Common myeloid progenitor, CD34-positive (primary cell): Measurements from ENCODE around the gene FGD4.

ENCODE experiments used
- CTCF ChIA-PET: fragments of 350-600 bp; sonication (Branson Sonifier 250); formaldehyde crosslinking; loops from one replicate; lab custom pipeline; 2021; ENCODE audit warnings: antibody characterized with exemption; lab: Charles Lee
- POLR2A ChIA-PET: fragments of 350-600 bp; sonication (Branson Sonifier 250); formaldehyde crosslinking; loops from one replicate; lab custom pipeline; 2021; ENCODE audit warnings: antibody characterized with exemption; lab: Charles Lee
- DNase-seq, 3 donors: peaks; one replicate each; pipeline versions ENCODE4 v3.0.0 to v3.0.0-alpha.2; 2013
- H3K27ac ChIP-seq, 2 experiments: 1 replicate in 1 of 2; 2 replicates in 1 of 2; pipeline ENCODE4 v1.7.0; 2013; ENCODE audit warnings: inconsistent platforms in 2 of 2, low read length in 2 of 2, mild to moderate bottlenecking in 2 of 2, low read depth in 1 of 2, moderate library complexity in 1 of 2; ENCODE audit not compliant: severe bottlenecking in 2 of 2, insufficient read depth in 1 of 2, poor library complexity in 1 of 2
- H3K27me3 ChIP-seq, 5 experiments: replicated peaks in 2 of 5; 1 replicate in 3 of 5; 2 replicates in 2 of 5; pipeline versions ENCODE4 v1.6.1 to v1.7.0; 2013; ENCODE audit warnings: low read length in 4 of 5, mild to moderate bottlenecking in 2 of 5, moderate library complexity in 2 of 5, inconsistent platforms in 1 of 5; ENCODE audit not compliant: insufficient read depth in 5 of 5, control insufficient read depth in 4 of 5
- H3K36me3 ChIP-seq, 4 experiments: 1 replicate in 2 of 4; 2 replicates in 2 of 4; pipeline versions ENCODE4 v1.6.1 to v1.7.0; 2013; ENCODE audit warnings: low read length in 3 of 4, control low read depth in 1 of 4, mild to moderate bottlenecking in 1 of 4; ENCODE audit not compliant: control insufficient read depth in 4 of 4, insufficient read depth in 4 of 4
- H3K4me1 ChIP-seq, 4 experiments: 1 replicate in 3 of 4; 2 replicates in 1 of 4; pipeline versions ENCODE4 v1.6.1 to v1.7.1; 2013; ENCODE audit warnings: low read length in 3 of 4, mild to moderate bottlenecking in 3 of 4, control low read depth in 1 of 4, inconsistent platforms in 1 of 4, moderate library complexity in 1 of 4; ENCODE audit not compliant: control insufficient read depth in 4 of 4, insufficient read depth in 4 of 4; ENCODE audit errors: control extremely low read depth in 1 of 4
- H3K4me3 ChIP-seq, 7 experiments: 1 replicate in 4 of 7; 2 replicates in 3 of 7; pipeline versions ENCODE4 v1.5.1 to v1.7.0; 2013; ENCODE audit warnings: mild to moderate bottlenecking in 7 of 7, low read length in 6 of 7, moderate library complexity in 6 of 7, inconsistent platforms in 2 of 7, low read depth in 2 of 7, control low read depth in 1 of 7; ENCODE audit not compliant: insufficient read depth in 4 of 7, control insufficient read depth in 1 of 7; ENCODE audit errors: extremely low read depth in 1 of 7
- H3K9me3 ChIP-seq, 5 experiments: 1 replicate in 4 of 5; 2 replicates in 1 of 5; pipeline versions ENCODE4 v1.6.1 to v1.7.1; 2013; ENCODE audit warnings: low read length in 4 of 5, mild to moderate bottlenecking in 2 of 5, inconsistent platforms in 1 of 5, low read depth in 1 of 5, moderate library complexity in 1 of 5; ENCODE audit not compliant: control insufficient read depth in 4 of 5, insufficient read depth in 2 of 5; ENCODE audit errors: control extremely low read depth in 1 of 5
- WGBS: methylation state at CpG from one replicate; pipeline ENCODE4 v1.1.5; 2013; ENCODE audit not compliant: insufficient coverage; 5-methylcytosine and 5-hydroxymethylcytosine counted together

FGD4 gene

GRCh38 chr12:32611986-32612385, 212.6 kb downstream of the FGD4 start:
- H3K9me3 ChIP-seq, result no peaks in the 10 kb centered on the region
- H3K27me3 ChIP-seq, result no peaks in the 10 kb centered on the region
- ChIA-PET POLR2A (no interaction called here), CTCF (no interaction called here)
- no peak for DNase-seq
- H3K27ac ChIP-seq, result no peak overlapping the region
- H3K36me3 ChIP-seq, result peaks cover 0 to 13% (median 6%) of the 10 kb centered on the region in 4 experiments
- no peaks in the 10 kb centered on the region for H3K4me1 ChIP-seq
- H3K4me3 ChIP-seq, result no peak overlapping the region
- 98% methylated on average over 8 of the region's 11 CpGs for WGBS

- ChIA-PET CTCF (interaction anchor here (0.6 kb wide), 1 partner anchor 39 kb away, joined by 3 read pairs; no protein-coding TSS in a partner anchor), POLR2A (no interaction called here)
- H3K4me3 ChIP-seq, result no peak overlapping the region
- peaks cover 0 to 13% (median 6%) of the 10 kb centered on the region in 4 experiments for H3K36me3 ChIP-seq
- H3K4me1 ChIP-seq, result no peaks in the 10 kb centered on the region
- DNase-seq, result no peak
- no peaks in the 10 kb centered on the region for H3K27me3 ChIP-seq
- H3K27ac ChIP-seq, result no peak overlapping the region
- no CpG with 5 or more reads among the region's 3 CpGs for WGBS
- H3K9me3 ChIP-seq, result no peaks in the 10 kb centered on the region
Measured at GRCh38 chr12:32612658-32613614, 213.6 kb downstream of the FGD4 start.

- peaks cover 0 to 13% (median 6%) of the 10 kb centered on the region in 4 experiments for H3K36me3 ChIP-seq
- H3K4me3 ChIP-seq, result no peak overlapping the region
- WGBS, result 94% methylated on average over 3 of the region's 6 CpGs
- H3K27ac ChIP-seq, result no peak overlapping the region
- H3K4me1 ChIP-seq, result no peaks in the 10 kb centered on the region
- H3K27me3 ChIP-seq, result no peaks in the 10 kb centered on the region
- CTCF ChIA-PET, result no interaction called here
- POLR2A ChIA-PET, result no interaction called here
- H3K9me3 ChIP-seq, result no peaks in the 10 kb centered on the region
- no peak for DNase-seq
Measured at GRCh38 chr12:32615441-32615840, 216.1 kb downstream of the FGD4 start.

- H3K27ac ChIP-seq, result no peak overlapping the region
- H3K27me3 ChIP-seq, result no peaks in the 10 kb centered on the region
- H3K9me3 ChIP-seq, result no peaks in the 10 kb centered on the region
- CTCF ChIA-PET, result interaction anchor here (0.5 kb wide), 1 partner anchor 17 kb away, joined by 4 read pairs; no protein-coding TSS in a partner anchor
- H3K4me1 ChIP-seq, result no peaks in the 10 kb centered on the region
- H3K4me3 ChIP-seq, result no peak overlapping the region
- WGBS, result no CpG with 5 or more reads among the region's 4 CpGs
- POLR2A ChIA-PET, result no interaction called here
- peaks cover 0 to 9% (median 2%) of the 10 kb centered on the region in 4 experiments for H3K36me3 ChIP-seq
- DNase-seq, result no peak
Measured at GRCh38 chr12:32617534-32617933, 218.2 kb downstream of the FGD4 start.

- POLR2A ChIA-PET, result no interaction called here
- Histone ChIP-seq H3K36me3 (peaks cover 0 to 9% (median 2%) of the 10 kb centered on the region in 4 experiments), H3K9me3 (no peaks in the 10 kb centered on the region), H3K27me3 (no peaks in the 10 kb centered on the region), H3K4me3 (no peak overlapping the region), H3K4me1 (no peaks in the 10 kb centered on the region), H3K27ac (no peak overlapping the region)
- DNase-seq, result no peak
- 100% methylated on average over 2 of the region's 3 CpGs for WGBS
- CTCF ChIA-PET, result interaction anchor here (0.5 to 1.1 kb wide), 2 partner anchors 18 to 24 kb away, joined by 3 to 4 read pairs; no protein-coding TSS in a partner anchor
Measured at GRCh38 chr12:32618115-32618514, 218.8 kb downstream of the FGD4 start.

GRCh38 chr12:32627976-32628375, 228.6 kb downstream of the FGD4 start:
- H3K4me1 ChIP-seq, result peaks cover 0 to 4% (median 0%) of the 10 kb centered on the region in 4 experiments
- ChIA-PET POLR2A (no interaction called here), CTCF (no interaction called here)
- no peak overlapping the region for H3K27ac ChIP-seq
- H3K27me3 ChIP-seq, result no peaks in the 10 kb centered on the region
- DNase-seq, result no peak
- WGBS, result 95% methylated on average over 4 of the region's 4 CpGs
- no peaks in the 10 kb centered on the region for H3K9me3 ChIP-seq
- H3K36me3 ChIP-seq, result peaks cover 2 to 14% (median 8%) of the 10 kb centered on the region in 4 experiments
- no peak overlapping the region for H3K4me3 ChIP-seq
